Measurements from ENCODE around the gene E2F1.
"Not testable (repeated sequence)": the region's sequence is repeated elsewhere in the genome, so short reads cannot be mapped to it uniquely, and the experiment has no call there.

E2F1 gene

DNA sequence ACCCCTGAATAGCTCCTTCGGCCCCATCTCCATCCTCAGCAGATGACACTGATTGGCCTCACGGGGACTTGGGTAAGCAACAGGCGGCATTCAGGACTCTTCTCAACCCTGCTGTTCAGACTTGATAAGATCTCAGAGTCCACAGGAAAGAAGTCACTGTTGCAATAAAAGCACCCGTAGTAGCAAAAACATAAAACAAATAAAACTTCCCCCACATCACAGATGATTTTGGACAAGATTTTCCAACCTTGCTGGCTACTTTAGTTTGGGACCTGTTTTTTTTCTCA is 41.2 kb downstream of the E2F1 start:
- Histone ChIP-seq H3K27me3 (ENCODE audit: insufficient read depth, low read depth, severe bottlenecking) (no peaks in the 10 kb centered on the region), H3K27ac (no peak overlapping the region), H3K4me3 (ENCODE audit: low read depth, low read length) (no peak overlapping the region), H3K9me3 (ENCODE audit: severe bottlenecking) (no peaks in the 10 kb centered on the region), H3K36me3 (peaks cover 50% of the 10 kb centered on the region)
- TF ChIP-seq, protein P1, sequence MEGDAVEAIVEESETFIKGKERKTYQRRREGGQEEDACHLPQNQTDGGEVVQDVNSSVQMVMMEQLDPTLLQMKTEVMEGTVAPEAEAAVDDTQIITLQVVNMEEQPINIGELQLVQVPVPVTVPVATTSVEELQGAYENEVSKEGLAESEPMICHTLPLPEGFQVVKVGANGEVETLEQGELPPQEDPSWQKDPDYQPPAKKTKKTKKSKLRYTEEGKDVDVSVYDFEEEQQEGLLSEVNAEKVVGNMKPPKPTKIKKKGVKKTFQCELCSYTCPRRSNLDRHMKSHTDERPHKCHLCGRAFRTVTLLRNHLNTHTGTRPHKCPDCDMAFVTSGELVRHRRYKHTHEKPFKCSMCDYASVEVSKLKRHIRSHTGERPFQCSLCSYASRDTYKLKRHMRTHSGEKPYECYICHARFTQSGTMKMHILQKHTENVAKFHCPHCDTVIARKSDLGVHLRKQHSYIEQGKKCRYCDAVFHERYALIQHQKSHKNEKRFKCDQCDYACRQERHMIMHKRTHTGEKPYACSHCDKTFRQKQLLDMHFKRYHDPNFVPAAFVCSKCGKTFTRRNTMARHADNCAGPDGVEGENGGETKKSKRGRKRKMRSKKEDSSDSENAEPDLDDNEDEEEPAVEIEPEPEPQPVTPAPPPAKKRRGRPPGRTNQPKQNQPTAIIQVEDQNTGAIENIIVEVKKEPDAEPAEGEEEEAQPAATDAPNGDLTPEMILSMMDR (IDR thresholded peaks at IDR 0.05; ENCODE audit: low read depth, low read length), result no peak
- DNase-seq, result no peak

- peaks cover 55% of the 10 kb centered on the region for H3K36me3 ChIP-seq
- no peaks in the 10 kb centered on the region for H3K27me3 ChIP-seq (ENCODE audit: insufficient read depth, low read depth, severe bottlenecking)
- TF ChIP-seq, protein P1 (IDR thresholded peaks at IDR 0.05; ENCODE audit: low read depth, low read length), result no peak
- no peak overlapping the region for H3K4me3 ChIP-seq (ENCODE audit: low read depth, low read length)
- no peak for DNase-seq
- H3K9me3 ChIP-seq (ENCODE audit: severe bottlenecking), result no peaks in the 10 kb centered on the region
- H3K27ac ChIP-seq, result no peak overlapping the region
Measured at GRCh38 chr20:33644313-33645071, 41.7 kb downstream of the E2F1 start.

- Histone ChIP-seq H3K36me3 (peaks cover 70% of the 10 kb centered on the region), H3K27ac (no peak overlapping the region), H3K27me3 (ENCODE audit: insufficient read depth, low read depth, severe bottlenecking) (no peaks in the 10 kb centered on the region), H3K9me3 (ENCODE audit: severe bottlenecking) (no peaks in the 10 kb centered on the region), H3K4me3 (ENCODE audit: low read depth, low read length) (no peak overlapping the region)
- no peak for DNase-seq
- TF ChIP-seq, protein P1 (IDR thresholded peaks at IDR 0.05; ENCODE audit: low read depth, low read length), result no peak
Measured at GRCh38 chr20:33640287-33640686, 45.9 kb downstream of the E2F1 start.

- Histone ChIP-seq H3K36me3 (peaks cover 68% of the 10 kb centered on the region), H3K27me3 (ENCODE audit: insufficient read depth, low read depth, severe bottlenecking) (no peaks in the 10 kb centered on the region), H3K9me3 (ENCODE audit: severe bottlenecking) (no peaks in the 10 kb centered on the region), H3K27ac (no peak overlapping the region), H3K4me3 (ENCODE audit: low read depth, low read length) (no peak overlapping the region)
- TF ChIP-seq, protein P1 (IDR thresholded peaks at IDR 0.05; ENCODE audit: low read depth, low read length), result no peak
- no peak for DNase-seq
Measured at GRCh38 chr20:33636776-33637175, 49.4 kb downstream of the E2F1 start.

DNA sequence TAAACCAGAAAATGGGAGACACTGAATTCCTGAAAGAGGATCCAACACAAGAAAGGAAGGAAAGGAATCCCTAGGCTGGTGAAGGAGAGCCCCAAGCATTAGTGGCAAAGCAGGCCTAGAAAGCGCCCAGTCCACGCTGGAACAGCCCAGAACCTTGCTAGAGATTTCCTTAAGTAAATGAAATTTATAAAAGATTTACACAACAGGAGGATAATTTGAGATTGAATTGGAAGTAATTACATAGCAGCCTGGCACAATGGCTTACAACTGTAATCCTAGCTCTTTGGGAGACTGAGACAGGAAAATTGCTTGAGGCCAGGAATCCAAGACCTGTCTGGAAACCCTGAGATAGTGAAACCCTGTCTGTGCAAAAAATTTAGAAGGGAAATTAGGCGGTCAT is 50.8 kb downstream of the E2F1 start:
- no peak overlapping the region for H3K4me3 ChIP-seq (ENCODE audit: low read depth, low read length)
- H3K36me3 ChIP-seq, result peaks cover 69% of the 10 kb centered on the region
- H3K27me3 ChIP-seq (ENCODE audit: insufficient read depth, low read depth, severe bottlenecking), result no peaks in the 10 kb centered on the region
- TF ChIP-seq, protein P1 (IDR thresholded peaks at IDR 0.05; ENCODE audit: low read depth, low read length), result no peak
- no peaks in the 10 kb centered on the region for H3K9me3 ChIP-seq (ENCODE audit: severe bottlenecking)
- no peak overlapping the region for H3K27ac ChIP-seq
- DNase-seq, result no peak

DNA sequence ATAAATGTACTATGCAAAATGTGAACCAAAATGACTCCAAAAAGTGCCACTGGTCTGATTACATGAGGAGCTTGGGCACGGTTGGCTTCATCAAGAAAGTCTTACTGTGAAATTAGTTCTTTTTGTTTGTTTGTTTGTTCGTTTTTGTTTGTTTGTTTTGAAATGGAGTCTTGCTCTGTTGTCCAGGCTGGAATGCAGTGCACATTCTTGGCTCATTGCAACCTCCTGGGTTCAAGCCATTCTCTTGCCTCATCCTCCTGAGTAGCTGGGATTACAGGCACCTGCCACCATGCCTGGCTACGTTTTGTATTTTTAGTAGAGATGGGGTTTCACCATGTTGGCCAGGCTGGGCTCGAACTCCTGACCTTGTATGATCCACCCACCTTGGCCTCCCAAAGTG is 54.3 kb downstream of the E2F1 start:
- H3K27me3 ChIP-seq (ENCODE audit: insufficient read depth, low read depth, severe bottlenecking); H3K27ac ChIP-seq; DNase-seq; H3K9me3 ChIP-seq (ENCODE audit: severe bottlenecking); H3K4me3 ChIP-seq (ENCODE audit: low read depth, low read length): not testable (repeated sequence)
- peaks cover 78% of the 10 kb centered on the region for H3K36me3 ChIP-seq
